Stimulated activated CD8-positive, alpha-beta memory T cell treated with anti-CD3 and anti-CD28 coated beads, Interleukin-4, amount 100 ng/mL, for 24 hours (primary cell): ENCODE measurements around the gene RAB26.

Experiments
- DNase-seq: peaks from one replicate; pipeline ENCODE4 v3.0.0-alpha.2; 2020; ENCODE audit warnings: low read depth

RAB26 gene

DNA sequence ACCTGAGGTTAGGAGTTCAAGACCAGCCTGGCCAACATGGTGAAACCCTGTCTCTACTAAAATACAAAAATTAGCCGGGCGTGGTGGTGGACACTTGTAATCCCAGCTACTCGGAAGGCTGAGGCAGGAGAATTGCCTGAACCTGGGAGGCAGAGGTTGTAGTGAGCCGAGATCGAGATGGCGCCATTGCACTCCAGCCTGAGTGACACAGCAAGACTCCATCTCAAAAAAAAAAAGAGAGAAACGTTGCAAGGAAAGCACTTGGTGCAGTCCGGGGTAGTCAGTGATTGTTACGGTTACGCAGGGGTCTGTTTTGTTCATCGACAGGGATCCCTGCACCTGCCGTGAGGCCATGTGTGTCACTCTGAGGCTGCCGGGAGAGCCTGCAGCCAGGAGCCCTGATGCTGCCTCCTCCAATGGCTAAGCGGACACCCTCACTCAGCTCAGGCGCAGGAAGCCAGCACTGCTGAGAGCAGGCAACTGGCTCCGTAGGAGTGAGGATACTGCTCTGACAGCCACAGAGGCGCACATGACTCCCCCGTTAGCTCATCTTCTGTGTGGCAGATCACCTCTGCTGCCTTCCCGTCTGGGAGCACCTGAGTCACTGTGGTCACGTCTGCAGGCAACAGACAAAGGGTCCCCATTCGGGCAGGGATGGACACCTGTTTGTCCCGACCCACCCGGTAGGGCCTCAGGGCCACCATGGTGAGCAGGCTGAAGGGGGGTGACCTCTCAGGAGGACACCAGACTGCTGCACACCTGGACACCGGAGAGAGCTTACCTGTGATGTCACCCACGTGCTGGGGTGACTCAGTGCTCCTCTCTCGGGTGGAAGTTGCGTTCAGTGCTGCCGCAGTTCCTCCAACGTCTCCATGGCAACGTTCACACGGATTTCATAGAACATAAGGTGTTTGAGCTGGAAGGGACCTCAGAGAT, 5.2 kb upstream of the RAB26 start:
- DNase-seq, result no peak

DNA sequence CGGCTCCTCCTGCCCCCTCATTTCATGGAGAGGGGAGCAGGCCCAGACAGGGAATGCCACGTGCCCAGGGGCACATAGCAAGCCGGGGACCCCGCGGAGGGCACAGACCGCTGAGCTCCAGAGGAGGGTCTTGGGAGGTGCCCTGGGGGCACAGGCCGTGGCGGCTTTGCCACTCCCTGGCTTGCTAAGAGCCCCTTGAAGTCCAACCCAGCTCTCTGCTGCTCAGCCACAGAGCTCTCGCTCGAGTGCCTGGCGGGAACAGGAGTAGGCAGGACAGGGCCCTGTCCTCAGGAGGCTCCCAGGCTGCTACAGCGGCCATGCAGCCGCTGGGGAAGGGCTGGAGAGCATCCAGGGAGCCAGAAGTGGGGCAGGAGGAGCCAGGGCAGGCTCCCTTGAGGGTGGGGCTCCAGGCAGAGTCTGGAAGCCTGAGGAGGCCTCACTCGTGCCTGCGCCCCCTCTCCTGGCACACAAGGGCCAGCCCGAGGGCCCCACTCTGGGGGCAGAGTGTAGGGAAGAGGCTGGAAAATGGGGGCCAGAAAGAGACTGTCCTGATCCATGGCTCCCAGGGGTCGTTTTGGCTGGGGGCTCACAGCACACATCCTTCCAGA, 4.4 kb upstream of the RAB26 start:
- no peak for DNase-seq

DNA sequence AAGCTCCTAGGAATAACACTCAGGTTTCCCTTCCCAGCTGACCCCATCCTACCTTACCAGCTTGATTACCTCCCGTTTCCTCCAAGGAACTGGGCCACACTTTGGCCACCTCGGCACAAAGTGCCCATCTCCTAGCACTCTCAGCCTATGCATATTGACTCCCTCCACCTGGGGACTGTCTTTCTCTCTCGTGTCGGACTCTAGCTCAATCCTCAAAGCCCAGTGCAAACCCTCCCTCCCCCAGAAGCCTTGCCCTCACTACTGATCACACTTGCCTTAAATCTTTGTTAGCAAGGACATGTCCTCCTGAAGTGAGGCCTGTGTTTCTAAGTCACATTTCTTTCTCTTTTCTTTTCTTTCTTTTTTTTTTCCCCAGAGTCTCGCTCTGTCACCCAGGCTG, 2.6 kb upstream of the RAB26 start:
- no peak for DNase-seq

DNA sequence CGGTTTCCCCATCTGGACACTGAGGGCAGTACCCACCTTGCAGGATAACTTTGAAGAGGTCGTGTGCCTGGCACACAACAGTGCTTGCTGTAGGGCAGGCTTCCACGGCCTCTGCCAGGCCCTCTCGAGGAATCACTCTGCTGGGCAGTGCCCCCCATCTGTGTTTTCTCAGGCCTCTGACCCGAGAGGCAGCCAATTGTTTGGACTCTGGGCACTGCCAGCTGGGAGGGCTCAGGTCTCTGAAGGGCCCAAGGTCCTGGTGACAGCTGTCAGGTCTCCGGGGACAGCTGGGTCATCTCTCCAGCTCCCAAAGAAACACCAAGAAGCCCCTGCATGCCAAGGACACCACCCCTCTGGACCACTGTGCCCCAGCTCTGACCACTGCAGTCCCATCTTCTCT, 1.0 kb upstream of the RAB26 start:
- no peak for DNase-seq

DNA sequence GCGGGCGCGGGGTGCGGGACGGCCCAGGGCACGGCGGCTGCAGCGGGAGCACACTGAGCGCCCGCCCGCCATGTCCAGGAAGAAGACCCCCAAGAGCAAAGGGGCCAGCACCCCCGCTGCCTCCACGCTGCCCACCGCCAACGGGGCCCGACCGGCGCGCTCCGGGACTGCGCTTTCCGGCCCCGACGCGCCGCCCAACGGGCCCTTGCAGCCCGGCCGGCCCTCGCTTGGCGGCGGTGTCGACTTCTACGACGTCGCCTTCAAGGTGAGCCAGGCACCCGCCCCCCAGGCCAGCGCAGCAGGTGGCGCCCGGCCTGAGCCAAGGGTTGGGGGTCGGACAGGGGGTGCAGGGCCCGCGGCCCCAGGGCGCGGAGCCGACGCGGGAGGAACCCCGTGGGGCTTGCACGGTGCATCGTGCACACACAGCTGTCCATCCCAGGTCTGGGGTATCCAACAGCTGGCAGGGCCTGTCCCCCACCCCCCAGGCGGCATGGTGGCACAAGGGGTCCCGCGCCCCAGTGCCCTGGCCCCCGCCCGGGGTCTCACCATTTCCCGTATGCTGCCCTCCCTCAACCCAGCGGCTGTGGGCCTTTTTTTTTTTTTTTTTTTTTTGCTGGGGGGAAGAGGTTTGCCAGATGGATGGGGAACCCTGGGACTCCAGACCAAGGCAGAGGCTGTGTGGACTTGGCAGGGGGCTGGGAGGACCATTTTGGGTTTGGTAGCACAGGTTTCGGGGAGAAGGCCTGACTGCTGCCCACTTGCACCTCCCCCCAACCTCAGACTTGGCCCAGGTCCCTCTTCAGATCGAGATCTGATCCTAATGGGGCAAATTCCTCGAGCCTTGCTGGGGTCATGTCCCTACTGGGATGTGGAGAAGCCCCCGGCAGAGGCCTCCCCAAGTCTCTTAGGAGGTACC, 547 bp downstream of the RAB26 start:
- DNase-seq, result no peak

DNA sequence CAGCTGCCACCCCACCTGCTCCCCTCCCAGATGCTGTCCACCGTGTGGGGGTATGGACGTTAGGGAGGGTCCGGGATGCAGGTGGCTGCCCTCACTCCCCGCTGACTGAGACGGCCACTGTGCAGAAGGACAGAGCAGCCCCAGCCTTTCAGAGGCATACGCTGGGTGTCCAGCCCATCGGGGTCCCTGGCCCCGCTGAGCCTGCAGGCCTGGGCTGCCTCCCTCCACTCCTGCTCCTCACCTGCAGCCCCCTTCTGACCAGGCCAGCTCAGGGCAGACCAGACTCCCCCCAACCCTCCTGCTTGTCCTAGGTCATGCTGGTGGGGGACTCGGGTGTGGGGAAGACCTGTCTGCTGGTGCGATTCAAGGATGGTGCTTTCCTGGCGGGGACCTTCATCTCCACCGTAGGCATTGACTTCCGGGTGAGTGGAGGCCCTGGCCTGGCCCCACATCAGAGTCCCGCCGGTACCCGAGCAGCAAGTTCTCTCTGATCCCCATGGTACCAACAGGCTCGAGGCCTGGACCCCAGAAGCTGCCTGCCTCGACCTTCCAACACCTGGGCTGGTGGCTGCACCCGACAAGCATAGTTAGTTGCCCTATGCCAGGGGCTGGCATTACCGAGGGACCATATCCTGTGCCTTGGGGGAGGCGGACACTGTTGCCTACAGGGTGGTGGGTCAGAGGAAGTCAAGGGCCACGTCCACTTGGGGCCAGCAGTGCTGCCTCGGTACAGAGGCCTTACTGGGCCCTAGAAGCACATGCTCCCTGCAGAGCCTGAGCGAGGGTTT, 1.4 kb downstream of the RAB26 start:
- DNase-seq, result no peak

DNA sequence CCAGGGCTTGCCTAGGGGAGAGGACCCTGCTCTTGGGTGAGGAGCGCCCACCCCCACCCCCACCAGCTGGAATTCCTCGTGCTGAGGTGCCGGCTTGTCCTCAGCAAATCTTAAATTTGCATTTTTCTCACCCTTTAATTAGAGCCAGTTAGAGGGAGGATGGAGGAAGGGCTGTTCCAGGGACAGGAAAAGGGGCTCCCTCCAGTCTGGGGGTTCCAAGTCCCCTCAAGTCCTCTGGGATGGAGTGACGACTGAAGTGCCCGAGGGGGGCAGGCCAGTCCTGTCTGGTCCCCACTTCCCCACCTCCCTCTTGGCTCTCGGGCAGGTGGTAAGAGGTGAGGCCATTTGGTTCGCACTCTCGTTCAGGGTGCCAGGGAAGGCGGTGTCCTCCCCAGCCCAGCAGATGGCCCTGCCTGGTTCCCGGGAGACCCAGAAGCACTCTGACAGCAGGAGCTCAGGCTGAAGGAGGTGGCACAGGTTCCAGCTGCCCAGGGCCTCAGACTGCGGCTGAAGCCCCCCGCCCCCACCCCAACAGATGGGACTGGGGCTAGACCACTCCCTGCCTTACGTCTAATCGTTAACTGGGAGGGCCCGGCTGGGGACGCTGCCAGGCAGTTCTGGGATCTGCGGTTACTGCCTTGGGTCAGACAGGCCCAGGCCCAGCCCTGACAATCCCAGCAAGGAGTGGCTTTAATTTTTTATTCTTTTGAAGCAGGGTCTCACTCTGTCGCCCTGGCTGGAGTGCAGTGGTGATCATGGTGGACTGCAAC, 2.2 kb downstream of the RAB26 start:
- DNase-seq, result no peak

DNA sequence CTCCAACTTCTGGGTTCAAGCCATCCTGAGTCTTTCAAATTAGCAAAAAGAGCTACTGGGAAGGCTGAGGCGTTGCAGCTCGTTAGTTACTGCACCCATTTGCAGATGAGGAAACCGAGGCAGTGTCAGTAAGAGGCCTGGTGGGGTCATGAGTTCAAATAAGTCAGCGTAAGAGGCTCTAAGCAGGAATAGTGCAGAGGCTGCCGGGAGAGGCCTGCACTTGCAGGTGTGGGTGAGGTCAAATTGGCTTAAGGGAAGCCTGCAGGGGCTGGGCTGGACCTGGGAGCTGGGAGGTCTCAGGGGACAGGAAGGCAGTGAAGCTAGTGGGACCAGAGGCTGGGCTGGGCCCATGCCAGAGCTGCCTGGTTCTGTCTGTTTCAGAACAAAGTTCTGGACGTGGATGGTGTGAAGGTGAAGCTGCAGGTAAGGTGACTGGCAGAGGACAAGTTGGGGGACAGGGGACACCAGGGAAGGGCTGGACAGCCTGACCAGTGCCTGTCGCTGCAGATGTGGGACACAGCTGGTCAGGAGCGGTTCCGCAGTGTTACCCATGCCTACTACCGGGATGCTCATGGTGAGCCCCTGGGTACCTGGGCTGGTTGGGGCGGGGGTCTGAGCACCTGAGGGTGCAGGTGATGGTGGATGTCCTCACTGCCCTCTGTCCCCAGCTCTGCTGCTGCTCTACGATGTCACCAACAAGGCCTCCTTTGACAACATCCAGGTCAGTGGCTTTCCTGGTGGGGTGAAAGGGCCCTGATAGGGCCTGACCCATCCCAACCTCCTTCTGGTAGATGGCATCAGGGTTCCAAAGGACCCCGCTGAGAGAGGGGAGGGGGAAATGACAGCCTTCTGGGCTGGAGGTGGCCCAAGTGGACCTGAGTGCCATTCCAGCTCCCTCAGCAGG, 3.0 kb downstream of the RAB26 start:
- no peak for DNase-seq

DNA sequence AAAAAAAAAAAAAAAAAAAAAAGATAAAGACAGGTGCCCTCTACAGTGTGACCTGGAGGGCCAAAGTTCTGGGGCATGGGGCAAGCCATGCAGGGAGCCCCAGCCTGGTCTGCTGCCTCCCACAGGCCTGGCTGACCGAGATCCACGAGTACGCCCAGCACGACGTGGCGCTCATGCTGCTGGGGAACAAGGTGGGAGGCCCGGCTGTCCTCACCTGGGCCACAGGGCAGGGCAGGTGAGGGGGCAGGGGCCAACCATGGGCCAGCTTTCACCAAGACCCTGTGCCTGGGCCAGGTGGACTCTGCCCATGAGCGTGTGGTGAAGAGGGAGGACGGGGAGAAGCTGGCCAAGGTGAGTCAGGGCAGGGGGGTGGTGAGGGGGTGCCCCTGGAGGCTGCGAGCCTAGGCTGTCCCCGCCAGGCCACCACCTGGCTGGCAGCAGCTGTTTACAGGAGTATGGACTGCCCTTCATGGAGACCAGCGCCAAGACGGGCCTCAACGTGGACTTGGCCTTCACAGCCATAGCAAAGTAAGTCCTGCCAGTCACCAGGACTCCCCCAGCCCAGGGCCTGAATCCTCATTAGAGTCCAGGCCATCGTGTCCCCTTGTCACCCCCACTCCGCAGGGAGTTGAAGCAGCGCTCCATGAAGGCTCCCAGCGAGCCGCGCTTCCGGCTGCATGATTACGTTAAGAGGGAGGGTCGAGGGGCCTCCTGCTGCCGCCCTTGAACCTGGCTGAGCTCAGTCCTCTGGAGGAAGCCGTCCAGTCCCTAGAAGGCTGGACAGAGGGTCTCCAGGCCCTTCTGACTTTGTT, 4.5 kb downstream of the RAB26 start:
- DNase-seq, result no peak

DNA sequence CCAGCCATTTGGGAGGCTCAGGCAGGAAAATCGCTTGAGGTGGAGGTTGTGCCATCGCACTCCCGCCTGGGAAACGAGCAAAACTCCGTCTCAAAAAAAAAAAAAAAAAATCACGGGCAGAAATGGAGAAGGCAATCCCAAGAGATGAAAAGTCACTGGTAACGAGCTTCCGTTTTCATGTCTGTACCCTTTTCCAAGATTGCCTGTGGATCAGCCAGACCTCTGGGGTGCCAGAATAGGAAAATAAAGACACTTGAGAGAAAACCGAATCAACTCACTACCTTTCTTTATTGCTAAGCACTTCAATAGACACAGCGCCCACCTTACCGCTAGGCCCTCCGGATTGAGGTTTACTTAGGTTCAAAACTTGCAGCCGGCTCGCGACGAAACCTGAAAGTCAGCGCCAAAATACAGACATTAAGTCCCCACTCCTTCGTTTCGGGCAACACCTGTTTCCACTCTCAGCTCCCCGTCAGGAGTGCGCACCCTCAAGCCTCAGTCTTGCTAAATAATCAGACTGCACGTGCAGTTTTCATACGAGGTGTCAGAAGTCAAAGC, 6.2 kb downstream of the RAB26 start:
- no peak for DNase-seq

DNA sequence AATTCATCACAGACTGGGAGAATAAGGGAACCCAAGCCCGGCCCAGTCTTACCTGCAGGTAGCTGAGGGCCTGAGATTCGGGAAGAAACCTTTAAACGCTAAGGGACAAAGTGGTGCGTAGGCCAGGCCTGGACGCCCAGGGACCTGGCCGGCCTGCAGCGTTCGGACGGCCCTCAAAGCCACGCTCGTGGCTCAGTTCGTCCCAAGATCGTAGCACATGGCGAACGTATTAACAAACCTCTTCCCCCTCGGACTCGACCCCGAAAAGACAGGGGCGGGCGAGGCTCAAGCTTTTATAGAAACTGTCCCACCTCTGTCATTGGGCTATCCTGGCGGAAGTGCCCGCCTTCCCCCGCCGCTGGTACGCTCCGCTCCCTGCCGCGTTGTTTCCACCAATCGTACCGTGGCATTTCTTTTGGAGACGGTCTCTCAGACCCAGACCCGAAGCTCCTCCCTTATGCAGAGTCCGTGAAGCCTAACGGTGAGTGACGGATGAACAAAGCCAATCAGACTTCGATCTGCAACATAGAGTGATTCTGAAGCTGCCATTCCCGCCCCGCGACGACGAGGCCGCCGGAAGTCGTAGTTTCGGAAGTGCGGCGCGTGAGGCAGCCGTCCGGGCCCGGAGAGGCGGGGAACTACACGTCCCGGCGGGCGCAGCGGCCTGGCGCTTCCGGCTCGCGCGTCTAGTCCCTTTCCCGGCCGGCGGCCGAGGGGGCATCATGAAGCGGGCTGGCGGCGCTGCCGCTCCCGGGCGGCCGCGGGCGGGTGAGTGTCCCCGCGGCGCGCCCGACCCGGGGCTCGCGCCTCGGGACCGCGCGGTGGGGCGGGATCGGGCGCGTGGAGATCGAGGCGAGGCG, 6.9 kb downstream of the RAB26 start, which contains the start of gene TRAF7:
Gene TRAF7 (plus strand): TSS at position 692 of the 860 bp plus-strand sequence. CDS start 8,139 bp downstream, outside the sequence.
- DNase-seq, result peak; percentile 95

DNA sequence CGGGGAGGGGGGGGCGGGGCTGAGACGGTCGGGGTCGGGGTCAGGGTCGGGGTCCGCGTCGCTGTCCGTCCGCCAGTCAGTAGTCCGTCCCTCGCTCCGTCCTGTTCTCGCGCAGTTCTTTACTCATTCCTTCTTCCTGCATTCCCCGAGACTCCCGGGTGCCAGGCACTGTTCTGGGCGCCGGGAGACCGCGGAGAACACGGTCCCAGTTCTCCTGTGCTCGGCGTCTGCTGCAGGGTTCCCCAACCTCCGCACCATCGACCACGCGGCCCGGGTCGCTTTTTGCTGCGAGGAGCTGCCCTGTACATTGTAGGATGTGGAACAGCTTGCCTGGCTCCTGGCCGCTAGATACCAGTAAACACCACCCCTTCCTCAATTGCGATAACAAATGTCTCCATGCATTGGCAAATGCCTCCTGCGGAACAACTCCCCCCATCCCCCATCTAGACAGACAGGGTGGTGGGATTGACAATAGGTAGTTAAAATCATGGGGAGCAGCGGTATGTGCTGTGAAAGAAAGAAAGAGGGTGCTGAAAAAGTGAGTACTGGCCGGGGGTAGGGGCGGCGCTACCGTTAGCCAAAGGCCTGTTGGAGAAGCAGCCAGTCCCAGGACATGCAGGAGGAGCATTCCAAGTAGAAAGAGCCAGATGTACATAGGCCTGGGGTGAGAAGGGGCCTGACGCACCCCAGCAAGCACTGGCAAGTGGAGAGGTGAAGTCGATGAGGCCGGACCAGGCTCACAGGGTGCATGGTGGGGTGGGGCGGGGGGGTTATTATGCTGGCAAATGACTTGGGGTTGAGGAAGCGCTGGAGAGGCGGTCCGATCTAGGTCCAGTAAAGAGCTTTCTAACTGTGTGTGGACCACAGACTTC, 7.8 kb downstream of the RAB26 start:
- DNase-seq, result no peak

DNA sequence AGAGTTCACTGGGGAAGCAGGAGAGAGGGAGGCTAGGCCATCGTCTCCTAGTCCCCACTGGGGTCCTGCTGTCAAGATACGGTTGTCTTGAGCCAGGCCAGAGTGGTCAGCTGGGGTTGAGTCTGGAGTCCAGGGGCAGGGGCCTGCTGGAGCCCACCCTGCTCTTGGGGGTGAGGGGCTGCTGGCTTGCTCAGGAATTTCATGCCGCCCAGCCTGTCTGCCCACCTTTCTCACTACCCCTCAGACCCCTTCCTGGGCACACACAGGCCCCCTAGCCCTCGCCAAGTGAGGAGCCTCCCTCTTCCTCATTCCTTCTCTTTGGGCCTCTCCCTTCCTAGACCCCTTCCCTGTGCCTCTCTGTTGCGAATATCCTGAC, 8.4 kb downstream of the RAB26 start:
- no peak for DNase-seq

DNA sequence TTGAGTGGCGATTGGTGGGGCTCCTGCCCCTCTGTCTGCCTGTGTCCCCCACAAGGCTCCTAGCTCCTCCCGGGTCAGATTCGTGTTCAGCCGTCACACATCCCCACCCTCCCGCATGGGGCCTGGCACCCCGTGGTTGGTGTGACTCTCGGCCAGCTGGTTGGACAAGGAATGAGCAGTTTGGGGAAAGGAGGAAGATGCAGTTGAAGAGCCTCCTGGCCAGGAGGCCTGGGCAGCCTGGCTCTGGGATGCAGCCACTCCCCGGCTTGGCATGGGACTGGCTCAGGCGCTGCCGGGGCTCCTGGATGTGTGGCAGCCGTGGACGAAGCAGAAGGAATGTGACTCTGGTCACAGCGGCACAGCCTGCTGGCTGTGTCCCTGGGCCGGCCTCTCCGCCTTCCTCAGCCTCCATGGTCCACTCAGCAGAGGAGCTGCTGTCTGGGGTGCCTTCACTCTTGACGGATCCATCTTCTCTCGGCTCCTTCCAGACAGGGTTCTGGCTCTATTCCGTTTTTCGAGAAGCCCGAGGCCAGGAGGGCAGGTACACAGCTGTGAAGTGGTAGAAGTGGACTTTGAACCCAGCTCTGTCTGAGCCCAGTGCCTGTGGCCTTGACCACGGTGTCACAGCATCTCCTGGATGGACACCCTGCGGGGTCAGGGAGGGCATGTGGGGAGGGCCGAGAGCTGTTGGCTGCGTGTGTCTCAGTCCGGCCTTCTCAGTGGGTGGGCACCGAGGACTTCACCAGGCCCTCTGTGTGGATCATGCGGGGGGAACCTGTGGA, 9.2 kb downstream of the RAB26 start:
- DNase-seq, result no peak

DNA sequence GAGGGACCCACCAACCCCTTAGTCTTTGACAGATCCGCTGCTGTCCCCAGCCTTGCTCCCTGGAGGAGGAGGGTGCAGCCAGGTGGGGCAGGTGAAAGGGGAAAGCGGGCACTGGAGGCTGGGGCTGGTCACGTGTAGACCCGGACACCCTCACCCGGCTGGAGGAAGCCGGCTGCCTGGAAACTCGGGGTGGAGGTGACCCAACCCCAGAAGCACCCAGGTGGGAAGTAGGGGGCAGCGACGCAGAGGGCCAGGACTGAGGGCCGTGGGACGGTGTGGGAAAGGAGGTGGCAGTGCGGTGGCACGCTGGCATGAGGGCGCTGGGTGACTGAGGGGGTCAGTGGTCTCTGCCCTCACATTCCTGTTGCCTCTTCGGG, 9.8 kb downstream of the RAB26 start:
- no peak for DNase-seq
